PC-3 (cell line): ENCODE measurements around the gene ZW10.

Source experiments
- CTCF ChIP-seq: fragments of 300-600 bp; sonication (generic); conservative IDR thresholded peaks from 2 replicates; pipeline ENCODE4 v1.5.1; 2017; ENCODE audit warnings: antibody characterized with exemption, low read depth, mild to moderate bottlenecking, low read length
- EZH2 ChIP-seq: fragments of 300-600 bp; sonication (generic); IDR thresholded peaks from one replicate; pipeline ENCODE4 v1.6.1; 2017; ENCODE audit warnings: antibody characterized with exemption, mild to moderate bottlenecking, low read length; ENCODE audit not compliant: unreplicated experiment
- EZH2phosphoT487 ChIP-seq: fragments of 300-600 bp; sonication (generic); IDR thresholded peaks from 2 replicates; pipeline ENCODE4 v1.6.1; 2018; ENCODE audit warnings: mild to moderate bottlenecking, antibody characterized with exemption, low read length, borderline replicate concordance

- TF ChIP-seq CTCF (no peak), EZH2 (no peak), EZH2phosphoT487 (no peak)
Measured at GRCh38 chr11:113715882-113716625, 57.4 kb downstream of the ZW10 start.
